HG02763 (cell line): Measurements from ENCODE around the gene PARP12.

Experiments
- ATAC-seq: cut with Tn5 transposase; IDR thresholded peaks from one replicate; pipeline ENCODE4 v1.9.1; 2021; ENCODE audit warnings: mild to moderate bottlenecking, moderate library complexity; ENCODE audit not compliant: unreplicated experiment

Gene PARP12

DNA sequence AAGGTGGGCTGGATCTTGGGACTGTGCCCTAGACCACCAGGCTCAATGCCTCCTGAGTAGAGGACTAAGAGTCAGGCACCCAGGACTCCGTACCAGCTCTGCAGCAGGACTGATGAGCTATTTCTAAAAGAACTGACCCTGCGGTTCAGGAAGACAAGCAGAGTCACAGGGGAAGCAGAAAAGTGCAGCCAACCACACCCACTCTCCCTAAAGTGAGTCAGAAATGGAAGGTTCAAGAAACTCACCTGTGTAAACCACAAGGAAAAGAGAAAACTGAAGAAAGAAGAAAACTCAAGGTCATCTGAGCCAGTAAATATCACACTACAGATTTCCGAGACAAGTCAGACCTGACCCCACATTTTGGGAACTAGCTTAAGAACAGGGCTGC, 2.5 kb downstream of the PARP12 start:
- no peak for ATAC-seq

DNA sequence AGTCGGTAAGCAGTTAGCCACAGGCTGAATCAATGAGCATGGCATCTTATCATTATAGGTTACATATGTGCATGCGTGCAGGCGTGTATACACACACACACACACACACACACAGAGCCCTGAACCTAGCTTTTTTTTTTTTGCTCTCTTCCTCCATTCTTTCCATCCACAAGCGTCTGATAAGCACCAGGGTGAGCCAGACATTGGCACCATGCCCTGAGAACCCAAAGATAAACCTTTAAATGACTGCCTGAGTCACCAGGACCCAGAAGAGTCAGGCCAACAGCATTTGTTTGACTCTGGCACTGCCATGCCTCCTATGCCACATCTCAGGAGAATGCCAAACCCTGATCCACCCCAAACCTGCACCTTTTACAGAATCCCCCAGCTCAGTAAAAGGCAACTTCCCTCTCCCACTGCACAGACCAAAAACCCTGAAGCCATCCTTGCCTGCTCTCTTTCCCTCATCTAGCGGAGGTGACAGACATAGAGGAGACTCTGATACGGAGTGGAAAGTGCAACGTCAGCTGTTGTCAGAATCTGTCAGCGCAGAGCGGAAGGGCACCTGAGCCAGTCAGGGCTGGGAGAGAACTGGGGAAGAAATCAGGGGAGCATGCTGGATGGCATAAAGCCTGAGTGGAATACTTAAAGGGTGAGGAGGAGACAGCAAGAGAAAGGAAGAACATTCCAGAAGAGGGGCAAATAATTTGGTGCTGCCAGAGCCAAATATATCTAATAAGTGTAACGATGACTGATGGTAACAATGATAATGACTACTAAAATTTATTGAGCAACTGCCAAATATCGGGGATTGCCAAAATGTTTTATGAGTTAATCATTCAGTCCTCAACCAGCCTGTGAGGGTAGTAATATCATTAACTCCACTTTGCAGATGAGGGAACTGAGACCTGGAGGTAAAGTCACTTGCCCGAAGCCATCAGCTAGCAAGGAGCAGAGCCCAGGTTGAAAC, 3.2 kb downstream of the PARP12 start:
- ATAC-seq = no peak

DNA sequence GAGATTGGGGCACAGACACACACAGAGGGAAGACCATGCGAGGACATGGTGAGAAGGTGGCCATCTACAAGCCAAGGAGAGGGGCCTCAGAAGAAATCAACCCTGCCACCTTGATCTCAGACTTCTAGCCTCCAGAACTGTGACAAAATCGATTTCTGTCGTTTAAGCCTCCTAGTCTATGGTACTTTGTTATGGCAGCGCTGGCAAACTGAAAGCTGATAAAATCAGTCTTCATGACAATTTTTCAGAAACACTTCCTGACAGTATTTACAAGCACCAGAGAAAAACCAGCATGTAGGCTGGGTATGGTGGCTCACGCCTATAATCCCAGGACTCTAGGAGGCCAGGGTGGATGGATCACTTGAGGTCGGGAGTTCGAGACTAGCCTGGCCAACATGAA, 4.2 kb downstream of the PARP12 start:
- ATAC-seq = no peak

DNA sequence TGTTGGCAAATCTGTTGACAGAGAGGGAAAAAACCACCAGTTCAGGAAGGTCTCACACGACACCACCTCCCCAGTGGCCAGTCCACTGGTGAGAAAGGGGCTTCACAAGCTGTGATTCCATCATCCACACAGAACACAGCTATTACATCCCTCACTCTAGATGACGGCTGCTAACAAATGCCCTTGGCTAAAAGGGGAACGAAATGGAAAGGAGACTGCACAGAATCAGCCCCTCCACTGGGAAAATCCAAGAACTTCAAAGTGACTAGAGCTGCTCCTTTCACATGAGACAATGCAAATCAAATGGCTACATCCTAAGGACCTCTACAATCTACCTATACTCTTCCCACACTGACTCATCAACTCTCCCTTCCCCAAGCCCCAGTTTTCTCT, 5.6 kb downstream of the PARP12 start:
- ATAC-seq = no peak

GRCh38 chr7:140056431-140057142, 6.2 kb downstream of the PARP12 start:
- ATAC-seq = no peak

GRCh38 chr7:140055833-140056232, 6.9 kb downstream of the PARP12 start:
- ATAC-seq = no peak

- ATAC-seq = no peak
These were observed 8.0 kb downstream of the PARP12 start for GRCh38 chr7:140054751-140055150.

- peak; percentile 77 for ATAC-seq
These were observed 8.8 kb downstream of the PARP12 start for GRCh38 chr7:140053812-140054539.

DNA sequence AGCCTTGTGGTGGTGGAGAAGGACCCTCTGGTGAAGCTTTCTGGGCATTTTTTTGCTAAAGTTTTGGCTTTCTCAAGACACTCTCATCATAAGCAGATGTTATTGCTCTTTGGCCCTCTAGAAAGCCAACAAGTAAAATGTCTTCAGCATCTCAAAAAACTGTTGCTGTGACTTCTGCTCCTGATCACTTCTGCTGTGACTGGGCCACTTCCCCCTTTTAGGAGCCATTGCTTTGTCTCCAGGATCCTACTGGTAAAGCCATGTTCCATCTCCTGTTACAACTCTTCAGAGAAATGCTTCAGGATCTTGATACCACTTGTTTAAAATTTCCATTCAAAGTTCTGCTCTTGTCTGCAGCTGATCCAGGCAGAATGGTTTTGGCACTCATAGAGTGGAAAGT, 10.9 kb downstream of the PARP12 start:
- no peak for ATAC-seq

DNA sequence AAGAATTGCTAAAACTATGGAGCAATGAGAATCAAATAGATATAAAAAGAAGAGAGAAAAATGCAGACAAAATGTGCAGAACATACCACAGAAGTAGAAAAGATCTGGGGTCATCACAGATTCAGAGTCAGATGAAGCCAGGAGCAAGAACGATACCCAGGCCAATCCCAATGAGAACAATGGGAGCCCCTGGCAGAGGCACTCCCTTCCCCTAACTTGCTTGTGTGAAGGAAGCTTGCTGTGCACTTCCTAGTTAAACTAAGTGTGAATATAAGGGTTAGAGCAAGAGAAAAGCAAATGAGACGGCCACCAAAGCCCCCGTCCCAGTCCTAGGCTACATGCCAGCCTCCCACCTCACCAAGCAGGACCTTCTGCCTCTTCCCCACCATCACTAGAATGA, 12.7 kb downstream of the PARP12 start:
- no peak for ATAC-seq

DNA sequence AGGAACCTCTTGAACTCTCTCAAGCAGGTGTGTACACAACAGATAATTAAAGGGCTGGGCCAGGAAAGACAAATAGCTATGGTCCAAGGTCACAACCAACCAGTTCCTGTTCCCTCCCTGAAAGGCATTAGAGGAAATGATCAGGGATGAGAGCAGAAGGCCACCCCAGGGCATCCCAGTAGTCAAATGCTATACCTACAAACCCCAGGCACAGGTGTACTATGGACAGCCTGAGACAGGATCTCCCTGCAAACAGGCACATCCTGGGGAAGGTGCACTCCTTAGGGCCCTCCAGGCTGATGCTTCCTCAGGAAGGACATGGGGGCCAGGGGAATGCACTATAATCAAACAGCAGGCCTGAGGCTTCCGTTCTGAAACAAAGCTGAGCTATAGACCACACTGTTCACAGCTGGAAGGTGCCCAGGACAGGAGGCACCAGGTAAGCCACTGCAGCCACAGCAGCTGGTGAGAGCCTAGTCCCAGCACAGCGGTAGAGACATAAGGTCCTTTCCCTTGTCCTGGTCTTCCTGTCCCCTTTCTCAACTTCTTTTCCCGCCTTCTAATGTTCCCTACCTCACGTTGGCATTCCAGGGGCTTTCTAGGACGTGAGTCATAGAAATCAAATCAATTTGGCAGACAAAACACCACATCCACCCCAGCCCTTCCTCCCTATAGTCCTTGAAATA, 13.3 kb downstream of the PARP12 start:
- no peak for ATAC-seq

GRCh38 chr7:140048989-140049338, 13.8 kb downstream of the PARP12 start:
- no peak for ATAC-seq

GRCh38 chr7:140048138-140048537, 14.6 kb downstream of the PARP12 start:
- ATAC-seq = no peak

GRCh38 chr7:140047197-140047596, 15.6 kb downstream of the PARP12 start:
- no peak for ATAC-seq

- no peak for ATAC-seq
These were observed 17.1 kb downstream of the PARP12 start for GRCh38 chr7:140045697-140046096.

- no peak for ATAC-seq
These were observed 18.5 kb downstream of the PARP12 start for GRCh38 chr7:140044251-140044650.

- no peak for ATAC-seq
These were observed 20.4 kb downstream of the PARP12 start for GRCh38 chr7:140042386-140042670.

- ATAC-seq = no peak
These were observed 20.9 kb downstream of the PARP12 start for GRCh38 chr7:140041659-140042385.

GRCh38 chr7:140039896-140040295, 22.9 kb downstream of the PARP12 start:
- ATAC-seq = no peak

- no peak for ATAC-seq
These were observed 23.7 kb downstream of the PARP12 start for GRCh38 chr7:140039066-140039465.
